GM18498 (cell line): Measurements from ENCODE around the gene VPS9D1.

Experiments
- ATAC-seq: cut with Tn5 transposase; IDR thresholded peaks from one replicate; pipeline ENCODE4 v1.9.1; 2021; ENCODE audit warnings: mild to moderate bottlenecking, moderate library complexity; ENCODE audit not compliant: unreplicated experiment

The VPS9D1 gene, protein sequence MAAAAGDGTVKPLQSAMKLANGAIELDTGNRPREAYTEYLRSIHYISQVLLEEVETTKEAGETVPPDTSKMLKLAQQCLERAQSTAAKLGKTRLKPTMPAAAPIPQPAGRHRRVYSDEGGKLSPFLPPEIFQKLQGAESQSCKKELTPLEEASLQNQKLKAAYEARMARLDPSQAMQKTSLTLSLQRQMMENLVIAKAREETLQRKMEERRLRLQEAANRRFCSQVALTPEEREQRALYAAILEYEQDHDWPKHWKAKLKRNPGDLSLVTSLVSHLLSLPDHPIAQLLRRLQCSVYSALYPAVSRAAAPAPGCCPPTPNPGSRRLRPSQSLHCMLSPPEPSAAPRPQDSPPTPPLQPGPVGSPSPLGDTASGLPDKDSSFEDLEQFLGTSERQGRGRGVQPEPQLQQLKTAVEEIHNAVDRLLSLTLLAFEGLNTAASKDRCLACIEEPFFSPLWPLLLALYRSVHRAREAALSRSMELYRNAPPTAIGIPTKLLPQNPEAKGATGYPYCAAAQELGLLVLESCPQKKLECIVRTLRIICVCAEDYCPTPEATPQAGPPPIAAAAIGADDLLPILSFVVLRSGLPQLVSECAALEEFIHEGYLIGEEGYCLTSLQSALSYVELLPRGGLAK

DNA sequence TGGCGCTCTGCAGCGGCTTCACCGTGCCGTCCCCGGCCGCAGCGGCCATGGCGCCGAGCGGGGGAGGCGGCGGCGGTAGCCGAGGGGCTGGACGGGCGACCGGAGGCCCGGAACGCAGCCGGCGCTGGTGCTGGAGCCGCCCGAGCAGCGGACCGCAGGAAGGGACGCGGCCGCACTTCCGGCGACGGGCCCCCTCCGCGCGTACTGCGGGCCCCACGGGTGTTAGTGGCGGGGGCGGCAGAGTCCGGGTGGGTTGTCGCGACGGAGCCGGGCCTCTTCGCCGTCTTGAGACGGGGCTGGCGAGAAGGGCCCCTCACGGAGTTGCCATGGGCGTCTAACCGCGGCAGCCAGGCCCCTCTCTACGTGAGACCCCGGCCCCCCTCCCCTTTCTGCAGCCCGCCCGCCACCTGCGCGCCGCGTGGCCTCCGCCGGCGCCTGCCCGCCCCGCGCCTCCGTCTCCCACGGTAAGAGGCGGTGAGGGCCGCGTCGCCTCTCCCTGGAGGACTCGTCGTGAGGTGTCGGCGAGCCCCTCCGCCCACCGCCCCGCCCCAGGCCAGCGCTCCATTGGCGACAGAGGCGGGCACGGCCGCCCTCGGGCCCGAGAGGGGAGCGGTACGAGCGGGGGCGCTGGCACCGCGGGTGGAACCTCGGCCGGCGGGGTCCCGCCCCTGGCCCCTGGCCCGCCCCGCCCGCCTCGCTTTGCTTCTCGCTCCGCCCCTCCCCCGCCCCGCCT, at the start of gene VPS9D1, which contains the start of gene ZNF276:
Gene VPS9D1 (minus strand): TSS at position 86 of the 733 bp plus-strand sequence. CDS start 37 bp downstream, at position 49.
Gene ZNF276 (plus strand): TSS at position 725 of the 733 bp plus-strand sequence. CDS start 104 bp downstream, outside the sequence.
- ATAC-seq = peak; percentile 60

DNA sequence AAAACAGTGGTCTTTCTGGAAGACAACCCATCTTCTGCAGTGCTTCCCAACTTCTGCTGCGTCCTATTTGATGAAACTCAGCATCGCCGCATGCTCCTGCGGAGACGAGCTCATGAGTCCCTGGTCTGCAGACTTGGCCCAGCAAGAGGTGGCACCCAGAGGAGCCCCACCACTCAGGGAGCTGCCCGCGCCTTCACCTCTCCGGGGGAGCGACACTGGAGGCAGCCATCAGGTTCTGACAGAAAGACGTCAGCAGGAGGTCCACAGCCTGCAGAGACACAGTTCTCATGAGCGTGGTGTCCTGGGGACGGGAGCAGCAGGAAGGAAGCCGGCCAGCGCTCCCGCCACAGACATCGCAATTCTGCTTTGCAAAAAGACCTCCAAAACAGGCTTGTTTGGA, 49.7 kb upstream of the VPS9D1 start:
- no peak for ATAC-seq

DNA sequence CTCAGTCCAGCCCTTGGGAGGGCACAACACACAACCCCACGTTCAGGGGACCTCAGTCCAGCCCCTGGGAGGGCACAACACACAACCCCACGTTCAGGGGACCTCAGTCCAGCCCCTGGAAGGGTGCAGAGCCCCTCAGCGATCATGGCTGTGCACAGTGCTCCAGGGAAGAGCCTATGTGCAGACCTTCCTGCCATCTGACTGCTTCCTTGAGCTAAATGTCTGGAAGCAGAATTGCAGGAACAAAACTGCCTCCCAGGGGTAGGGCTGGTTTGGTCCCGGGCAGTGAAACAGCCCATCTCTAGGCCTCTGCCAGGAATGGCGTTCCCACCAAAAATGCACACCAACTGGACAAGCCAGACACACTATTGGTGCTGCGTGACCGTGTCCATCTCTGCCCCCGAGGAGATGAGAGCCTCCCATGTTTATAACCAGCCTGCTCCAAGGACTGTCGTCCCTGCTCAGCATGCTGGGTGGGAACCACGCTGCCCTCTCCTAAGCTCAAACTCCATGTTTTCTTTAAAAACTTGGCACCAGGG, 44.7 kb upstream of the VPS9D1 start:
- peak; percentile 11 for ATAC-seq

DNA sequence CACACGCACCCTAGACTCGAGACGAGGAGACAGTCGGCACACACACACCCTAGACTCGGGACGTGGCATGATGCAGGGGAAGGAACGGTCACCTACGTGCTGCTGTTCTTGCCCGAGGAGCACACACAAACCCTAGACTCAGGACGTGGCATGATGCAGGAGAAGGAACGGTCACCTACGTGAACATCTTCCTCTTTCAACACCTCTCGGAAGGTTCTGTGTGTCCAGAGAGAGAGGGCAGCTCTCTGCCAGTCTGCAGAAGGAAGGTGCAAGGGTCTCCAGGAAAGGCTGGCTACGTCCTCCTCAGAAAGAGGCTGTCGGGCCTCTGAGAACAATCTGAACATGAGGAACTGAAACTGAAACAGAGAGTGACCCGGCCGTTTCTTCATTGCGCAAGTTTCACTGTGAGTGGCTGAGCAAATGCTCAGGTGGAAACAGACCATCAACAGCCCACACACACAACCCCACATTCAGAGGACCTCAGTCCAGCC, 44.1 kb upstream of the VPS9D1 start:
- peak; percentile 88 for ATAC-seq

DNA sequence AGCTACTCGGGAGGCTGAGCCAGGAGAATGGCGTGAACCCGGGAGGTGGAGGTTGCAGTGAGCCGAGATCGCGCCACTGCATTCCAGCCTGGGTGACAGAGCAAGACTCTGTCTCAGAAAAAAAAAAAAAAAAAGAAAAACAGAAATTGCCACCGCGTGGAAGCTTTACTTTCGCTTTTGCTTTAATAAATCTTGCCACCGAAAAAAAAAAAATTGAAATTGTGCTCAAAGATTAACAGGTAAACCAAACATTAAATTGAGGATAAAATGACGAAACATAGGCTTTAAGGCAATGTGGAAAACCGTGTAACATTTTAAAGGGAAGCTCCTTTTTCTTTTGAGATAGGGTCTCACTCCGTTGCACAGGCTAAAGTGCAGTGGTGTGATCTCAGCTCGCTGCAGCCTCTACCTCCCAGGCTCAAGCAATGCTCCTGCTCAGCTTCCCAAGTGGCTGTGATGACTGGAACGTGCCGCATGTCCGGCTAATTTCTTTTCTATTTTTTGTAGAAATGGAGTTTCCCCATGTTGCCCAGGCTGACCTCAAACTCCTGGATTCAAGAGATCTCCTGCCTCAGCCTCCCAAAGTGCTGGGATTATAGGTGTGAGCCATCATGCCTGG, 40.7 kb upstream of the VPS9D1 start:
- ATAC-seq = no peak

DNA sequence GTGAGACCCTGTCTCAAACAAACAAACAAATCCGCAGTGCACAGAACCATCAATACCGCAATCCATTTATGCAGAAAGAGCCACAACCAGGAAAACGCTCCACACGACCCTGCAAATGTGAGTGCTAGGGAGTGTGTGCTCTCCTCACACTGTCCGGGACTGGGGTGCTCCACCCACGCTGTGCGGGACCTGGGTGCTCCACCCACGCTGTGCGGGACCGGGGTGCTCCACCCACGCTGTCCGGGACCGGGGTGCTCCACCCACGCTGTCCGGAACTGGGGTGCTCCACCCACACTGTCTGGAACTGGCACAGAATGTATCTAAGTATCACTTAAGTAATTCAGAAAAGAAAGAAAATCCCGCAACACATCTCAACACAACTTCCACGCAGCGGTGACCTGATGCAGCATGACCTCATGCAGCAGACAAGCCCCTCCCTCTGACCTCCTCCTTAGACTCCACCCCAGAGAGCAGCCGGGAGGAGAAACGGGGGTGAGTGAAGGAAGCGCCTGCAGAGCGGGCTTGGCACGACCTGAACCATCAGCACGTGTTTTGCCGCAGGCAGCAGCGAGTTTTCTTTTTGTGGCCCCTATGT, 39.1 kb upstream of the VPS9D1 start:
- no peak for ATAC-seq

DNA sequence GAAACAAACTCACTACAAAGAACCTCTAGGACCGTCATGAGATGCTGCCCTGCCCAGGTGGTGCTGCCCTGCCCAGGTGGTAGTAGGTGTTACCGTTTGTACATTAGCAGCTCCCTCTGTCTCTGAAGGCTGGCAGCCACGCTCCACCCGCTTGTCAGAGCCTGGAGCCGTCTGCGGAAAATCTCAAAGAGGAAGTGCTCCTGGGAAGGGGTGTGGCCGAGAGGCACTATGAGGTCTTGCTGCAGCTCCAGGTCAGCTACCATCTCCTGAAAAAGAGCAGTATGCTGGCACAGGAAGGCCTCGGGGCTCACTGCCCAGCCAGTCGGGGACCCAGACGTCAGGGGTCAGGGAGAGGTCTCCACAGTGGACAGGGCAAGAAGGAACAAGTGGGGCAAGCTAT, 28.9 kb upstream of the VPS9D1 start:
- ATAC-seq = no peak

DNA sequence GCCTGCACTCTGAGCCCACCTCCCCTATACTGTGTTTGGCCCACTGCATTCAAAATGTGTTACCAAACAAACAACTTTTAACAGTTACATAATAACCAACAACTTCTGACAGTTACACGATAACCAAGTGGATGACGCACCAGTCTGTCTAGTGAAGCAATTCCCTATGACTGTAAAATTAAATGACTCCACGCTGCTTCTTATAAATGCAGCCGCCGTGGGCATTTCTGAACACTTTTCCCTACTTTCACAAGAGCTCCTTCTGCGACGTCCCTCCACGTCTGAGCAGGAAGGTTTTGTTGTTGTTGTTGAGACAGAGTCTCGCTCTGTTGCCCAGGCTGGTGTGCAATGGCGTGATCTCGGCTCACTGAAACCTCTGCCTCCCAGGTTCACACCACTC, 28.2 kb upstream of the VPS9D1 start:
- ATAC-seq = no peak

DNA sequence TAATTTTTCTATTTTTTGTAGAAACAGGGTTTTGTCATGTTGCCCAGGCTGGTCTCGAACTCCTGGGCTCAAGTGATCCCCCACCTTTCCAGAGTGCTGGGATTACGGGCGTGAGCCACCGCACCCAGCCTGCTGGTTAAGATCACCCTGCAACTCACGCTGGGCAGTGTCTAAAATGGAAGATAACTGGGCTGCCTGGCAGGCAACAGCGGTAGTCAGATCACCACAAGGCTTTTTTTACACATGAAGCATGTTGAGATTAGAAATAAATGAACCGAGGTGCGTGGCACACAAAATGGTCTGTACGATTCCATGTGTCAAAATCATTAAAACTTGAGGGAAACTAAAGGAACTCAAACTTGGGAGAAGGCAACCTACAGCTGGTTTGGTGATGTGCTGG, 27.4 kb upstream of the VPS9D1 start:
- ATAC-seq = no peak

DNA sequence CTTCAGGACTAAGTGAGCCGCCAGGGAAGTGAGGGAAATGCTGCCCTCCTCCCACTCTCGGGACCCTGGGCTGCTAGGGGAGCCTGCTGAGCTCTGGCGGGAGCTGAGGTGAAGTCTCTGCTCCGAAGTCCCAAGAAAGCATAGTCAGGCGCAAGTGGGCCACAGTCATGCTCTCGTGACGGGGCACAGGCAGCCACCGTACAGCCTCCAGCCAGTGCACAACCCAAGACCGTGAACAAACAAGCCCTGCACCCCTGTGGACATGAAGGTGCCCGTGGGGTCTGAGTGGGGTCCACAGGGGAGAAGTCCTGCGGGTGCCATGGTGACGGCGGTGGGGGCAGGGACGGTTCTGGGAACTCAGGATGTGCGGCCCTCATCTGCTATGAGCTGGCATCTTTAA, 25.3 kb upstream of the VPS9D1 start:
- ATAC-seq = no peak

DNA sequence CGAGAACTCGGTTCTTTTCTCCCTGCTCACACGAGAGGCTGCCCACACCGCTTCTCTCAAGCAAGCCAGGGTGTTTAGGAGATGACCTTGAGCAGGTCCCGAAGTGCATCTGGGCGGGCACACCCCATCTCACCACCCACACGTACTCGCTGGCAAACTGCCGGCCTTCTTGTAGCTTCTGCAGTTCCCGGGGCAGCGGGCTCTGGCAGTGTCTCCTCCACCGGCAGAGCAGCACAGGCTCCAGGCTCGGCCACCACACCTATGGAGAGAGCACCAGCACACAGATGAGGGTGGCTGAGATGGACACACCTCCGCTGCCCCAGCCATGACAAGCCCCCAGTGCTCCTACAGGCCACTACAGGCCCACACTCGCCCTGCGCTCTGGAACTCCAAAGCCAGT, 24.1 kb upstream of the VPS9D1 start:
- no peak for ATAC-seq

DNA sequence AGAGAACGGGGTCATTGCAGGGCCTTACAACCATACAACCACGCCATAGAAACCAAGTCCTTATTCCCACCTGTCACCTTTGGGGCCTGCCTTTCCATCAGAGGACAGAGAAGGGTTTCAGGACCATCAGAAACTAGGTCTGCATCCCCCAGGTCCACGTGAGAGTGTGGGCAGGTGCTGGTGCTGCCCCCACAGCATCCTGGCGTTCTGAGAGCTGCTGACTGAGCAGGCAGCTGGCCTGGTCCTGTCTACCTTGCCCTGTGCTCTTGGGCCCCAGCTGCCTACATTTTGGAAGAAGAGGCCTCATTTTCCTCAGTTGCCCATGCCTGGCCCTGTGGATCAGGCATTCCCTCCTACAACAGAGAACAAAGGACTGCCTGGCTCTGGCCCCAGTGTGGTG, 22.2 kb upstream of the VPS9D1 start:
- no peak for ATAC-seq

DNA sequence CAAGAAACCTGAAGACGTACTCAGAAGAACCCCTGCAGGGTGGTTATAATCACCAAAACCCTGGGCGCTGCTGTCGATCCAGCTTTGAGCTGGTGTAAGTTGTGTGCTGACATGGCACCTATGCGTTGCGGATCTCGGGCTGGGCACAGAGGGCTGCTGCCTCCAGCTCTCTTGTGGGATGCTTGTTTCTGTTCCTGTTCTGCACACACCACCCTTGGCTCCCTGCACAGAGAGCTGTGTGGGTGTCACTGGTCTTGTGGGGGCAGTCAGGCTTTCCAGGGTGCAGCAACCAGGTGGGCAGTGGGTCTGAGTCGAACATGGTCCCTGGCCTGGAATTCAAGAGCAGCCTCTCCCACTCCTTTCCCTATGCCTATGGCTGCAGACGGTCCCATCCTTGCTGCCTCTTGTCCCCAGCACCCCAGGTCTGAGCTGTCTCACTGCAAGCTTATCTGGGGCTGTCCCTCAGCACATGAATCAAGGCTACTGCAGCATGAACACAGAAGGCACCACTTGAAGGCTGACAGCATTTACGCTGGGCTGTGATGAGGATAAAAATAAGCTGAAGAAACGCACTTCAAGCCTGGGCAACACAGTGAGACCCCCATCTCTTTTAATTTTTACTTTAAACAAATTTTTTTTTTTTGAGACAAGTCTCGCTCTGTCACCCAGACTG, 20.8 kb upstream of the VPS9D1 start:
- ATAC-seq = no peak

DNA sequence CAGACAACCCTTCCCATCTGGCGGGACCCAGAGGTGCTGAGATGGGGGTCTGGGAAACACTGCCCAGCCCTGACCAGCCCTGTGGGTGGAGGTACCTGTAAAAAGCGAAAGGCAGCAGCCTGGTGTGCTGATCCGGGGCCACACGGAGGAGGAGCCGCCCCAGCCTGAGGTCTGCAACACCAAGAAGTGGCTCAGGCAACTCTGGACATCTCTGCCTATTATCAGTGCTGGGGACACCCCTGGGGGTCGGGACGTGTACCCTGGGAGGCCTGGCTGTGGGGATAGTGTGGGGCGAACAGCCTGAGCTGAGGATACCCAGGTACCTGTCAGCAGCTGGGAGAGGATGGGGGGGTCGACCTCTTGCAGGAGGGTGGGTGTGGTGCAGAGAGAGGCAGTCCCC, 18.7 kb upstream of the VPS9D1 start:
- ATAC-seq = no peak

DNA sequence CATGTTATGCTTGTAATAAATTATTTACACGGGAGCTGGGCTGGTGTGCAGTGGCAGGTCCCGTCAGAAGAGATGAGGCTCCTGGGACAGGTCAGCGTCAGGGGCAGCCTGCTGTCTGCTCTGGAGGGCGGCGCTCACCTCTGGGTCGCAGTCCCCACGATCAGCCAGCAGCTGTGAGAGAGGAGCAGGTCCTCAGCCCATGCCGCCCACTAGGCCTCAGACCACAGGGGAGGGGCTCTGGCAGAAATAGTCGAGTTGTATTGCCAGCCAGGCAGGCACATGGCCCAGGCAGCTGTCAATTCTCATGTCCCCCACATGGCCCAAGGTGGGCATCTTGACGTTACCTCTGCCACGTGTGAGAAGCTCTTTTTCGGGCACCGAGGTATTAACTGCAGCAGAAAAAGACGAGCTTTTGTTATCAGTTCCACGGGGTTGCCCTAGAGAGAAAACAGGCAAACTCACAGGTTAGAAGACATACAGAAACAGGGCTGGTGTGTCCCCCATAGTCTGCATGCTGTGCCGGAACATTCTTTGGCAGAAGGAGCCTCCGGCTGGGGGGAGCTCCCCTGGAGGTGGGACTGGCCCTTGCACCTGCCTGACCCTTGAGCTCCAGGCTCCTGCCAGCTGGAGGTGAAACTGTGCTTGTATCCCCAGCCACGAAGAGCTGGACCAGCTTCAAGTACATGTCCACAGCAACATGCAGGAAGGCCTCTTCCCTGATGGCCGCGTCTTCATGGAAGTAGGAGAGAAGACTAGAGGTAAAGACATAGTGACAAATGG, 18.0 kb upstream of the VPS9D1 start:
- no peak for ATAC-seq

DNA sequence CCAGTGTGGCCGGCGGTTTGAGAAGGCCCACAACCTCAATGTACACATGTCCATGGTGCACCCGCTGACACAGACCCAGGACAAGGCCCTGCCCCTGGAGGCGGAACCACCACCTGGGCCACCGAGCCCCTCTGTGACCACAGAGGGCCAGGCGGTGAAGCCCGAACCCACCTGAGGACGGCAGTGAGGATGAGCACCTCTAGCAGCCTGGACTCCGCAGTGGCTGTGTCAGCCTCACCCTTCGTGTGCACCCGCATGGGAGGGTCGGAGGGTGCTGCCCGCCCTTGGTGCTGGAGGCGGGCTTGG, 17.3 kb upstream of the VPS9D1 start:
- ATAC-seq = no peak

DNA sequence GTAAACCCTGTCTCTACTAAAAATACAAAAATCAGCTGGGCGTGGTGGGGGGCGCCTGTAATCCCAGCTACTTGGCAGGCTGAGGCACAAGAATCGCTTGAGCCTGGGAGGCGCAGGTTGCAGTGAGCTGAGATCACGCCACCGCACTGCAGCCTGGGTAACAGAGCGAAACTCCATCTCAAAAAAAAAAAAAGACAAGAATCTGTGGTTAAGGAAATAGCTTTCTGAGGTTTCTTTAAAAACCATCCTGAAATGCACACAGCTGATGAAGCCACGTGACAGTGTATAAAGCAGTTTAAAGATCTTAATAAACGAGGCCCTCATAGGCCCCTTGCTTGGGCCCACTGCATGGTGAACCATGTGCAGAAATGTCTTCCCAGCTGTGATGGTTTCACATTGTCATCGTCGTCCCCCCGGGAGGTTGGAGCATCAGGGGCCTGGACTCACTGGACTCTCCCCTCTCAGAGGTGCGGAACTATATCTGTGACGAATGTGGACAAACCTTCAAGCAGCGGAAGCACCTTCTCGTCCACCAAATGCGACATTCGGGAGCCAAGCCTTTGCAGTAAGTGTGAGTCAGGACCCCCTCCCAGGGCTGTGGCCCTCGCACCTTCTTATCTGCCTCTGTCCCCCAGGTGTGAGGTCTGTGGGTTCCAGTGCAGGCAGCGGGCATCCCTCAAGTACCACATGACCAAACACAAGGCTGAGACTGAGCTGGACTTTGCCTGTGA, 16.8 kb upstream of the VPS9D1 start:
- ATAC-seq = no peak

DNA sequence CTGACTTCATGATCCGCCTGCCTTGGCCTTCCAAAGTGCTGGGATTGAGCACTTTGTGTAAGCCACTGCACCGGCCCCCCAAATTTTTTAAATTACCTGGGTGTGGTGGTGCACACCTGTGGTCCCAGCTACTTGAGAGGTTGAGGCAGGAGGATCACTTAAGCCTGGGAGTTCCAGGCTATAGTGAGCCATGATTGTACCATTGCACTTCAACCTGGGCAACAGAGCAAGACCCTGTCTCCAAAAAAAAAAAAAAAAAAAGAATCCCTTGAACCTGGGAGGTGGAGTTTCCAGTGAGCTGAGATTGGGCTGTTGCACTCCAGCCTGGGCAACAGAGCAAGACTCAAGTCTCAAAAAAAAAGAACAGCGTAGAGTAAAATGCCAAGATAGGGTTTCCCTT, 15.9 kb upstream of the VPS9D1 start:
- ATAC-seq = no peak

DNA sequence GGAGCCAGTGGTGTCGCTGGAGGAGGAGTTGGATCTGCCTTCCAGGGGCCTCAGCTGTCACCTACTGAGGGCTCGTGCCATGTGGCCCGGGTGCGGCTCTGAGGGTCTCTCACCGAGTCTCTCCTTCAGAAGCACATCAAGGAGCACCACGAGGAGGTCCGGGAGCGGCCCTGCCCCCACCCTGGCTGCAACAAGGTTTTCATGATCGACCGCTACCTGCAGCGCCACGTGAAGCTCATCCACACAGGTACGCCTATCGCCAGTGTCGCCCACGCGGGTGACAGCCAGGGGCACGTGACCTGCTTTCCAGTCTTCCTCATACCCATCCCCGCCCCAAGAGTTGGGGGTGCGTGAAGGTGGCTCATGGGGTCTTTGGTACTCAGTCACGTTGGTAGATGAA, 13.1 kb upstream of the VPS9D1 start:
- no peak for ATAC-seq
